Keratinocyte (primary cell): ENCODE data around the gene ZMYND8. TPM values are rescaled to one million over a fixed set of nuclear protein-coding genes. Genes with fewer than 3 reads are reported as not detected.

Experiments used
- DNase-seq: peaks from one replicate; pipeline ENCODE4 v3.0.0-alpha.2; 2011; ENCODE audit warnings: low read depth, missing footprints, low spot score
- FAIRE-seq: peaks from 2 replicates; lab custom pipeline; 2011; peaks lifted over from hg19 to GRCh38; lab: Jason Lieb, UNC
- H2AFZ ChIP-seq: 2 replicates; pipeline ENCODE4 v1.6.0; 2012; ENCODE audit warnings: low read length, control low read depth, inconsistent platforms; ENCODE audit not compliant: control insufficient read depth
- H3K27ac ChIP-seq: 2 replicates; pipeline ENCODE4 v1.5.1; 2011; ENCODE audit warnings: low read length; ENCODE audit not compliant: control insufficient read depth, insufficient read depth
- H3K27me3 ChIP-seq: 3 replicates; pipeline ENCODE4 v1.6.0; 2011; ENCODE audit warnings: low read length; ENCODE audit not compliant: control insufficient read depth, insufficient read depth; ENCODE audit errors: extremely low read depth
- H3K36me3 ChIP-seq, 2 experiments: 2 replicates in 1 of 2; 3 replicates in 1 of 2; pipeline ENCODE4 v1.5.1; 2011; ENCODE audit warnings: low read length in 2 of 2, mild to moderate bottlenecking in 1 of 2; ENCODE audit not compliant: control insufficient read depth in 2 of 2, insufficient read depth in 2 of 2; ENCODE audit errors: extremely low read depth in 1 of 2
- H3K4me1 ChIP-seq: 3 replicates; pipeline ENCODE4 v1.5.1; 2011; ENCODE audit warnings: low read length; ENCODE audit not compliant: control insufficient read depth, insufficient read depth; ENCODE audit errors: extremely low read depth
- H3K4me2 ChIP-seq: 3 replicates; pipeline ENCODE4 v1.6.0; 2011; ENCODE audit warnings: low read depth, low read length; ENCODE audit not compliant: control insufficient read depth, insufficient read depth; ENCODE audit errors: extremely low read depth
- H3K4me3 ChIP-seq, 3 experiments: fragments of 200-600 bp in 1 of 3; sonication (generic) in 1 of 3; 2 replicates in 2 of 3; 3 replicates in 1 of 3; pipeline ENCODE4 v1.5.1; 2011 to 2016; ENCODE audit warnings: low read length in 3 of 3, mild to moderate bottlenecking in 3 of 3, control low read depth in 2 of 3, inconsistent platforms in 1 of 3, low read depth in 1 of 3, mixed read lengths in 1 of 3, mixed run types in 1 of 3, moderate library complexity in 1 of 3; ENCODE audit not compliant: control insufficient read depth in 2 of 3, insufficient read depth in 2 of 3; ENCODE audit errors: extremely low read depth in 1 of 3
- H3K79me2 ChIP-seq: 2 replicates; pipeline ENCODE4 v1.6.0; 2012; ENCODE audit warnings: low read length; ENCODE audit not compliant: control insufficient read depth, insufficient read depth
- H3K9ac ChIP-seq: 3 replicates; pipeline ENCODE4 v1.6.0; 2011; ENCODE audit warnings: low read length; ENCODE audit not compliant: control insufficient read depth, insufficient read depth; ENCODE audit errors: extremely low read depth
- H3K9me1 ChIP-seq: 3 replicates; pipeline ENCODE4 v1.6.0; 2011; ENCODE audit warnings: low read length; ENCODE audit not compliant: control insufficient read depth, insufficient read depth; ENCODE audit errors: extremely low read depth
- H3K9me3 ChIP-seq: 2 replicates; pipeline ENCODE4 v1.5.1; 2012; ENCODE audit warnings: low read depth, low read length; ENCODE audit not compliant: control insufficient read depth
- H4K20me1 ChIP-seq: 3 replicates; pipeline ENCODE4 v1.6.0; 2011; ENCODE audit warnings: low read length; ENCODE audit not compliant: control insufficient read depth, insufficient read depth; ENCODE audit errors: extremely low read depth
- CTCF ChIP-seq, 3 experiments: IDR thresholded peaks in 1 of 3; conservative IDR thresholded peaks in 1 of 3; optimal IDR thresholded peaks in 1 of 3; 2 replicates in 2 of 3; 3 replicates in 1 of 3; pipeline versions ENCODE3 to v1.5.1; 2011; ENCODE audit warnings: low read length in 3 of 3, mild to moderate bottlenecking in 3 of 3, moderate library complexity in 2 of 3, control low read depth in 1 of 3, inconsistent platforms in 1 of 3; ENCODE audit not compliant: insufficient read depth in 2 of 3; ENCODE audit errors: extremely low read depth in 1 of 3
- EZH2 ChIP-seq: IDR thresholded peaks from one replicate; pipeline ENCODE4 v1.6.1; 2012; ENCODE audit warnings: inconsistent platforms, mild to moderate bottlenecking, low read length, moderate library complexity
- dilution Hi-C: fragments of 300-500 bp; cut with MboI; formaldehyde crosslinking; loops from one replicate; pipeline ENCODE4 v1.7.0; 2020; ENCODE audit warnings: low sequenced_read_pairs; ENCODE audit not compliant: extremely low pct_ligation_motif_present
- polyA plus RNA-seq, 5 experiments: library from polyadenylated mRNA; depleted of rRNA in 3 of 5; stranded (reverse) in 3 of 5; stranded (forward) in 1 of 5; unstranded in 1 of 5; fragments of >200 nt; gene quantifications; 1 replicate in 1 of 5; 2 replicates in 3 of 5; 3 replicates in 1 of 5; pipeline versions ENCODE4 v1.2.1 to v1.2.3, GENCODE V29; 2011 to 2012; ENCODE audit warnings: missing spikeins in 2 of 5, low read depth in 1 of 5, low replicate concordance in 1 of 5

Gene ZMYND8
- polyA plus RNA-seq, 1 donor (not counting 4 experiments of a cell fraction or from before 2014, with no cell fraction given): 39.8 TPM

DNA sequence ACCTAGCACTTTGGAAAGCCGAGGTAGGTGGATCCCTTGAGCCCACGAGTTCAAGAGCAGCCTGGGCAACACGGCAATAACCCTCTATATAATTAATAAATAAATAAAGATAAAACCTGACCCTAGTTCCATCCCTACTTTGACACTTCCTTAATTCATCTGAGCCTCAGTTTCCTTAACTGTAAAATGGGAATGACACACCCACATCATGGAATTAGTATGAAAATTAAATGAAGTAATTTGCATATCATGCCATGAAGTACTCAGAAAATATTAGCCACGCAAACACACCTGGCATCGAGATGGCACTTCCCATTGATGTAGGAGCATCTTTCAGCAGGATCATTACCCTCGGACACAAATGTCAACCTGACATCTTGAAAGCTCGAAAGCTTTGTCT is 19.1 kb downstream of the ZMYND8 start:
- Histone ChIP-seq H3K9me3 (no peaks in the 10 kb centered on the region), H3K79me2 (peaks cover 79% of the 10 kb centered on the region), H3K9me1 (no peaks in the 10 kb centered on the region), H3K4me1 (peaks cover 21% of the 10 kb centered on the region), H4K20me1 (no peaks in the 10 kb centered on the region), H3K27ac (no peak overlapping the region), H3K4me2 (no peak overlapping the region), H3K9ac (no peak overlapping the region), H2AFZ (no peak overlapping the region), H3K27me3 (no peaks in the 10 kb centered on the region), H3K36me3 (peaks cover 10 to 16% of the 10 kb centered on the region in 2 experiments), H3K4me3 (no peak overlapping the region)
- dilution Hi-C loops: loop anchor here (10.0 kb wide), 1 partner anchor 63 kb away; no protein-coding TSS in a partner anchor
- DNase-seq: no peak
- TF ChIP-seq CTCF (optimal IDR thresholded peaks at IDR 0.05 in 1 of 3, IDR thresholded peaks at IDR 0.05 in 1 of 3, conservative IDR thresholded peaks at IDR 0.05 in 1 of 3; ENCODE audit: extremely low read depth in 1 of 3, insufficient read depth in 2 of 3, low read length in 3 of 3) (no peak), EZH2 (no peak)
- no peak for FAIRE-seq

DNA sequence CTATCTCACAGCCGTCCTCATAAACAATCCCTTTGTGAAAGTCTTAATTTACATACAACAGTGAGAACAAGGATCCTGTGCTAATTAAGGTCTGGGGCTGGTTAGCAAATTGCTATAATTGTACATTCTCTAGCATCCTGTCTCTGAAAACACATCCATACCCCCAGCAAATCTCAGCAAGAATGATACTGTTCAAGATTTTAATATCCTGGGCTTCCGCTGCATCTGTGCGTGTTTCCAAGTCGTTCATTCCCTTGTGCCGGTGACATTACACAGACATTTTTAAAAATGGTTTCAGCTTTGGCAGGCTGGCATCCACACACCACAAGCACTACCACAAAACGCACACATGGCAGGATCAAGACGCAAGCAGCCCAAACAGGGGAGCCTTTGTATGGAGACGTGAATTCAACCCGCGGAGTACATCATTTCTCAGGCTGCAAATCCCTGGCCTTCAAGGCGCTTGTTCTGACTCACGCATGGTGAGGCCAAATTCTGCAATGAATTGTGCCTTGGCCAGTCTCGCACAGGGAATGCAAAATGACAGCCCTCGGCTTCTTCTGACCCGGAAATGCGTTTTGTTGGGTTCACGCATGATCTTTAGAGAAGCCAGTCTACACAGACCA is 20.3 kb downstream of the ZMYND8 start:
- FAIRE-seq (no peak), DNase-seq (no peak)
- H3K4me2 ChIP-seq: no peak overlapping the region
- H3K9ac ChIP-seq: no peak overlapping the region
- dilution Hi-C loops: loop anchor here (10.0 kb wide), 1 partner anchor 61 kb away; no protein-coding TSS in a partner anchor
- H3K4me3 ChIP-seq: no peak overlapping the region
- no peak for TF ChIP-seq CTCF (optimal IDR thresholded peaks at IDR 0.05 in 1 of 3, IDR thresholded peaks at IDR 0.05 in 1 of 3, conservative IDR thresholded peaks at IDR 0.05 in 1 of 3; ENCODE audit: extremely low read depth in 1 of 3, insufficient read depth in 2 of 3, low read length in 3 of 3)
- no peak for TF ChIP-seq EZH2
- no peak overlapping the region for H2AFZ ChIP-seq
- no peaks in the 10 kb centered on the region for H4K20me1 ChIP-seq
- peaks cover 32% of the 10 kb centered on the region for H3K4me1 ChIP-seq
- no peak overlapping the region for H3K27ac ChIP-seq
- H3K9me1 ChIP-seq: no peaks in the 10 kb centered on the region
- H3K36me3 ChIP-seq: peaks cover 10 to 19% of the 10 kb centered on the region in 2 experiments
- H3K9me3 ChIP-seq: no peaks in the 10 kb centered on the region
- H3K27me3 ChIP-seq: no peaks in the 10 kb centered on the region
- H3K79me2 ChIP-seq: peaks cover 81% of the 10 kb centered on the region
